Inferior parietal cortex (tissue), 1 donor: ENCODE measurements around the gene KRT71.
"Not testable (repeated sequence)": the region's sequence is repeated elsewhere in the genome, so short reads cannot be mapped to it uniquely, and the experiment has no call there.

Source experiments
- DNase-seq: peaks from one replicate; pipeline ENCODE4 v3.0.0-alpha.2; 2016; ENCODE audit errors: extremely low spot score

KRT71 gene

DNA sequence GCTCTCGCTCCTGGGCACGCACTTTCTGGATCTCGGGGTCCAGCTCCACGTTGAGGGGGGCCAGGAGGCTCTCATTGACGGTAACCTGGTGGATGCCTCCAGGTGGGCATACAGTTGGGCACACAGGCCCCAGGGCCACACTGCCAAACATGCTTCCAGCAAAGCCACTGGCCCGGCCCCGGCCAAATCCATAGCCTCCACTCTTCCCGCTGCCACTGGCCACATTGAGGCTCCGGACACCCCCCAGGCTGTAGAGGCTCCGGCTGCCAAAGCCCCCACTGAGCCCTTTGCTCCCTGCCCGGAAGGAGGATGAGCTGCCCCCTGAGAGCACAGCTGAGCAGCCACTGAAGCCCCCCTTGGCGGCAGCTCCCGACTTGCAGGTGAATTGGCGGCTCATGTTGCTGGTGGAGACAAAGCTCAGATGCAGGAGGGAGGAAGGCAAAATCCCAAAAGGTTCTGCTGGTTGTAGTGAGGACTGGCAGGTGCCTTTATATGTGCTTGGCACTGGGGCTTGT lies at the start of gene KRT71:
Gene KRT71, minus strand, starts transcription at position 465 of the 515 bp plus-strand sequence. Its CDS starts 68 bp downstream, at position 397.
- DNase-seq, result no peak

DNA sequence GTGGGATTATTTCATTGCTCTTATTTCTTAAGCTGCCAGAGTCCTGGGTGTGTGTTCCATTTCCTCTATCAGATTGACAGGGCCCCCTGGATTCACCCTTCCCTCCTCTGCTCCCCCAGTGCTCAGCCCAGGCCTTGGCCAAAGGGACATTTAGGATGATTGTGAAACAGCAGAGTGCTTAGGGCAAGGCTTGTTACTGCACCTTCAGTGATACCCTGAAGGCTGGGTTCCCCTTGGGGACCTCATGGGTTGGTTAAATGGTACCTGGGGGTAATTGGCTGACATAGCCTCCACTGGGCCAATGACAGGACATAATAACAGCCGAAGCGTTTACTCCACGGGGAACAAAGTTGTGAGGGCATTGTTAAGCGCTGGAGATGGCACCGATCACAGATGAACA lies 49.6 kb upstream of the KRT71 start:
- no peak for DNase-seq

DNA sequence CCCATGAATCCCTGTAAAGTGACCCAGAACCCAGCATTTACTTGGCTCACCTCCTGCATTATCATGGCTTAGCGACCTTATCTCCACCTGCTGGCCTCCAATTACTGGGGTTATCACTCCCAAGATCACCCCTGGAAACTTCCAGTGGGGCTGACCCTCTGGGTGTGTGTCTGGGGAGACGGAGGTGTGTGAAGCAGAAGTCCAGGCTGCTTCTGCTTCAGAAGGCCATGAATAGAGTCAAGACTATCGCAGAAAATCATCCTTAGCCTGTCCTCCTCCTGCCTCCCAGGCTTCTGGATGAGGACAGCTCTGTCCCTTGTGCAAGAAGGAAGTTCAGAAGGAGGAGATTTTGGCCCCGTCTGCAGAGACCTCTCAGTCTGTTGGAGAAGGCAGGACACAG lies 48.7 kb upstream of the KRT71 start:
- DNase-seq, result no peak

- DNase-seq, result no peak
These were observed 48.1 kb upstream of the KRT71 start, which contains the start of gene KRT72 for GRCh38 chr12:52600941-52601481. Gene KRT72, minus strand, starts transcription at chr12:52601463. Its CDS starts 11 bp downstream, at chr12:52601452.

GRCh38 chr12:52600475-52600874 lies 47.5 kb upstream of the KRT71 start:
- DNase-seq, result no peak

- no peak for DNase-seq
These were observed 47.1 kb upstream of the KRT71 start for GRCh38 chr12:52600071-52600470.

DNA sequence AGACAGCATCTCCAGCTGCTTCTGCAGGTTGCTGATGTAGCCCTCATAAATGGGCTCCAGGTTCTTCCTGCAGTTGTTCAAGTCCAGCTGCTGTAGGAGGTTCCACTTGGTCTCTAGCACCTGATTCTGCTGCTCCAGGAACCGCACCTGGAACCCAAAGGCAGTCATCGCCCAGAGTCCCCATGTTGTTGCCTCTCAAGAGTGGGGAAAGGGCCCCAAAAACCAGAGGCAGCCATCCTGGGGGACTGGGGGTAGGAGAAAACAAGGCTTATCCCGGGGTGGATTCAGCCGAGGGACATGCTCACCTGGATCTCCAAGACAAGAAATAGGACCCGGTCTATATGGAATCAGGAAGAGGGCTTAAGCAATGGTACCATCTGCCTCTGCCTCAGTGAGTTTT lies 46.0 kb upstream of the KRT71 start:
- DNase-seq, result no peak

GRCh38 chr12:52594237-52594636 lies 41.3 kb upstream of the KRT71 start:
- DNase-seq, result not testable (repeated sequence)

GRCh38 chr12:52591521-52591920 lies 38.6 kb upstream of the KRT71 start:
- DNase-seq, result no peak

GRCh38 chr12:52590021-52590420 lies 37.1 kb upstream of the KRT71 start:
- no peak for DNase-seq

- DNase-seq, result no peak
These were observed 34.6 kb upstream of the KRT71 start for GRCh38 chr12:52587563-52587962.

DNA sequence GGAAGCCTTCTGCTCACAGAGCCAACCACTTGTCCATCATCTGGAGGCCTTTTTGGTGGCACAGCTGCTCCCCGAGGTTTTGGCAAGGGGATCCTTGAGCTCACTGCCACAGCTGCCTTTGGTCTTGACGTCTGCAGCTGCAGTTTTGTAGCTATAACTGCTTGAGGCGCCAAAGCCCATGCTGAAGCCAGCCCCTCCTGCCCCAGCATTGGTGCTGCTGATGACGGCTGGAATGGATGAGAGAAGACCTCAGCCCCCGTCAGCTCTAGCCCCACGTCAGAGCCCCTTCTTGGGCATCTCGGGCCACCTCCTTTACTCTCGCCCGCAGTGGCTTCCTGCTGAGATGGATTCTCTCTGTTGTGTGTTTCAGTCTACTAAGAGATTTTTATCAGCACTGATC lies 33.0 kb upstream of the KRT71 start:
- no peak for DNase-seq

GRCh38 chr12:52585066-52585465 lies 32.1 kb upstream of the KRT71 start:
- no peak for DNase-seq

- no peak for DNase-seq
These were observed 31.3 kb upstream of the KRT71 start for GRCh38 chr12:52584156-52584682.

- peak; percentile 76 for DNase-seq
These were observed 30.1 kb upstream of the KRT71 start for GRCh38 chr12:52582971-52583456.

DNA sequence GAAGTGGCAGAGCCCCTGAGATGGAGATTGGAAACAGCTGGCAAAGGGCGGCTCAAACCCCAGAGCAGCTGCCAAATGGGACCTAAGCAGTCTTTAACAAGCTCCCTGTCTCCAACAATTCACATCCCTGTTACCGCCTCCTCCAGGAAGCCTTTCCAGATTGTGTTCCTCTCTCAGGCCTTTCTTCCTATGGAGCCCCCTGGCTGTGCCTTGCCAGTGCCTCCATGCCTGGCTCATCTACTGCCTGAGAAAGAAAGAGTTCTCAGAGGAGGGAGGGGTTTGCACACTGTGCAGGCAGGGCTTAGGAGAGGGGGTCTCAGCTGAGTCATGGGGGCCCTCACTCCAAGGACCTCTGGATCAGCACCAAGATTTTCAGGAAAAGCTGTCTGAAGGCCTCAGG lies 29.5 kb upstream of the KRT71 start:
- DNase-seq, result no peak

GRCh38 chr12:52581481-52581880 lies 28.5 kb upstream of the KRT71 start:
- DNase-seq, result no peak

DNA sequence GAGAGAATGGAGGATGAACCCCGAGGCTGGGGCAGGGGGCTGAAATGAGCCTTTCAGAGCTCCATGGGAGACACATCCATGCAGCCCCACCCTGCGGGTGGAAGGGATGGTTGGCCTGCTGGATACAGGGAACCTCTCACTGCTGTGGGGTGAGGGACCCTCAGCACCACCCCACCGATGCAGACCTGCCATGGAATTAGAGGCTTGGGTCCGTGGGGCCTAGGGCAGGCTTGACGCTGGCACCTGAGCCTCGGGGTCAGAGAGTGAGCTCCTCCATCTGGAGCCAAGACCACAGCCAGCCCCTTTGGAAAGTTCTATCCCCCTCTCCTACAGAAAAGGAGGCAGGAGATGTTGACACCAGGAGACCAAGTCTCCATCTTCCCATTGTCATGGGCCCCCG lies 28.1 kb upstream of the KRT71 start:
- no peak for DNase-seq

- DNase-seq, result no peak
These were observed 27.6 kb upstream of the KRT71 start for GRCh38 chr12:52580496-52580895.

GRCh38 chr12:52579468-52580465 lies 26.8 kb upstream of the KRT71 start:
- no peak for DNase-seq

- no peak for DNase-seq
These were observed 25.5 kb upstream of the KRT71 start for GRCh38 chr12:52578469-52578868.

DNA sequence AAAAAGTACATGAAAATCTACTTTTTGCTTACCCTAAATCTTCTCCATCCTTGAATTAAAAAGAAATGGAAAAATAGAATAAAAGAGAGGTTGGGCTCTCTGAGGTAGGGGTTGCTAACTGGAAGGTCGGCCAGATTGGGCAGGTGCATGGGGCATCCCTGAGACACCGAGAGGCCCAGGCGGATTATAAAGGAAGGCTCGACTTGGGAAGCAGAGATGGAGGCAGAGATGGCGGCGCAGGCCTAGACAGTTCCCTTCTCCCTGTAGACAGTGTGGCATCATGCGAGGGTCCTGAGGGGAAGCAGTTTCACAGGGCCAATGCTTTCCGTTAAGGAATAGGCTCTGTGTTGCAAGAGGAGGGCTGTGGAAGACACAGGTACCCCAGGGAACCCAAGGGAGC lies 24.4 kb upstream of the KRT71 start:
- DNase-seq, result no peak
